OCI-LY3 (cell line): ENCODE measurements around the gene OR52K1.

Experiments used
- CTCF ChIP-seq: fragments of 200-600, 300-600 bp; sonication (generic); IDR thresholded peaks from 2 replicates; pipeline ENCODE4 v1.5.1; 2014; ENCODE audit warnings: antibody characterized with exemption, low read length, low read depth
- EZH2phosphoT487 ChIP-seq: fragments of 200-600 bp; shearing (Covaris generic); IDR thresholded peaks from 2 replicates; pipeline ENCODE4 v1.6.1; 2018; ENCODE audit warnings: antibody characterized with exemption, mixed run types, low read depth

- TF ChIP-seq CTCF (no peak), EZH2phosphoT487 (no peak)
These were observed 1.2 kb upstream of the OR52K1 start for GRCh38 chr11:4481240-4481582.
